NCI-H510A (cell line): ENCODE data around the gene PARS2.

Experiments used
- DNase-seq: peaks from one replicate; lab custom pipeline; 2025; lab: John Stamatoyannopoulos, UW

The PARS2 gene

DNA sequence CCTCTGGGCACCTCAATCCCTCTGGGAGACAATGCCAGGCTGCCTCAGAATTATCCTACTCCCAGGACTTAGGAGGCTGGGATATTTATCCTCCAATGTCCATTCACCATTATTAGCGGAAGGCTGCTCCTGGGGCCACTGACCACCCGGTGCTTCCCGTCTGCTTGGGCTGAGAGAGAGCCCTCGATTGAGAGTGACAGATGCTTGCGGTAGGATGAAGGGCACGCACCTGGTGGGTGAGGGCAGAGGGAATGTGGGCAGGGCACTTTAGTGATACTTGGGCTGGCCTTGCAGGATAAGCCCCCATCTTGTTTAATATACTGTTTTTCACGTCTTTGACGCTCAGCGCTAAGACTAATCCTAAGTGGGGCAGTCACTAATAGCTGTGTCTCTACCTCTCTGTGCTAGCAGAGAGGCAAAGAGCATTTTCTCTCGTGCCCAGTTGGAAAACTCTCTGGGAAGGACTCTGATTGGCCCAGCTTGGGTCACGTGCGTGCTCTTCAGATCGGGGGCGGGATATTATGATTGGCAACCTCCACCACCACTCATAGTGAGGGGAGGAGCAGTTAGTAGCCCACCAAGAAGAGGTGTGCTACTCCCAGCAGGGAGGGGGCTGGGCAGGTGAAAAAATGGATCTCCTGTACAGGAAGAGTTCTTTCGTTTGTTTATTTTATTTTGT is 10.6 kb upstream of the PARS2 start:
- peak; percentile 46 for DNase-seq

- DNase-seq = no peak
Measured at GRCh38 chr1:54772951-54773350, 8.6 kb upstream of the PARS2 start.

GRCh38 chr1:54768093-54768492 is 3.8 kb upstream of the PARS2 start:
- no peak for DNase-seq

GRCh38 chr1:54767526-54767925 is 3.2 kb upstream of the PARS2 start:
- no peak for DNase-seq

GRCh38 chr1:54766726-54767125 is 2.4 kb upstream of the PARS2 start:
- DNase-seq = no peak

- DNase-seq = no peak
Measured at GRCh38 chr1:54764922-54765561, 719 bp upstream of the PARS2 start.

- DNase-seq = no peak
Measured at GRCh38 chr1:54763816-54764132, 549 bp downstream of the PARS2 start.

- DNase-seq = no peak
Measured at GRCh38 chr1:54758678-54759348, 5.5 kb downstream of the PARS2 start.

GRCh38 chr1:54757833-54758232 is 6.5 kb downstream of the PARS2 start:
- DNase-seq = no peak

DNA sequence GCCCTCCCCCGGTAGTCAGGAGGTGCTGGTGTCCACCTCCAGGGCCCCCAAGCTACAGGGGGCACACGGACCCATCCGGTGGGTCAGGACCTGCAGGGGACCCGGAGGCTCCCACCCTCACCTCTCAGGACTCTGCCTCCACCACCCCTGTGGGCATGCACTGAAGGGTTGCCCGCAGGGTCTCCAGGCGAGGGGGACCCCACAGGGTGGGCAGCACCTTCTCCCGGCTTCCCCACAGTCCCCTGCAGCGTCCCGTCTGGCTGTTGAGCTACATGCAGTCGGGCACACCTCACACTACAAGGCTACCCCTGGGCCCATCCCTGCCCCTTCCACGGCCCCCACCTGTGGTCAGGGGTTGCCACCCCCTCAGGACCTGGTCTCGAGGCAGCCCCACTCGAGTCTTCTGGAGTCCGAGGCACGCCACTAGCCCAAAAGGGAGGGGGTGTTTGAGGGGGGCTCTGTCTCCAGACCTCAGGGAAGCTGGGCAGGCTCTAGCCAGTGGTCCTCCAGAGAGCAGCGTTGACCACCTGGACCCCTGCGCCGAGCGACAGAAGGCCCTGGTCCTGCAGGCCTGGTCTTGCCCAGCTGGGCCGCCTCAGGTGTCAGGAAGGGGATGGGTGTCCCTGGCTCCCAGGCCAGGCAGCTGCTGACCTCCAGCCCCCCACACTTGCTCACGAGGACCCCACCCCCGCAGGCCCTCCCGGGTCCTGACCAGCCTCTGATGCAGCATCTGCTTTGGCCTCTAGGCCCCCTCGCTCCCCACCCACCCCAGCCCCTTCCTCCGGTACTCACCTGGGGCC is 9.6 kb downstream of the PARS2 start:
- no peak for DNase-seq

DNA sequence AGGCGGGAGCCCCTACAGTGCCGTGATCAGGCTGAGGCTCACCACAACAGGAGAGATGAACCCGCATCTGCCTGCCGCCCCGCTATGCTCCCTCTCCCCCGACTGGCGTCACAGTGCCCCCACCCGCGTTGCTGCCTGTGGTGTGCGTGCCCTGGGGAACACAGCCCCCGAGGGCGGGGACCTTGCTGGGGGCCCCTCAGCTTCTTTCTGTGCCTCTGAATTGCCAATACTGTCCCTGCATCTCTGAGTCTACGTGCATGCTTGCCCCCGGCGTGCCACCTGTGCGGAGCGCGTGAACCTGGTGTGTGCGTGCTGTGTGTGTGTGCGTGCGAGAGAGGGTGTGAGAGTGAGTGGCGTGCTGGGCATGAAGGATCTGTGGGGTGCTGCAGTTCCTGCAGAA is 10.3 kb downstream of the PARS2 start:
- no peak for DNase-seq

DNA sequence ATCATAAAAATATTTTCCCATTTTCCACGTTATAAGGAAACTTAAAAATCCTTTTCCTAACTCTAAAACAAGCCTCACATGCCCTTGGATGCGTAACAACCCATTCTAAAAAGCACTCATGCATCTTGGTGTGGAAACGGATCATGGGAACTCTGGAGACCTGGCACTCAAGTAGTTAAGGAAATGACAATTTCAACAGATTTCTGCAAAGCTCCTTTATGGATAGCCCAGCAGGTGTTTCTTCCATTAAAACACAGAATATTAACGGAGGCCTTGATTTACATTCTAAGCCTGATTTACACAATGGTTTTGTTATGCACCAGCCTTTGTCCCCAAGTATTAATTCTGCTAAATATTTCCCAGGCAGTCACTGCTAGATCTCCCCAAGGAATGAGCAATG is 12.9 kb downstream of the PARS2 start:
- no peak for DNase-seq

DNA sequence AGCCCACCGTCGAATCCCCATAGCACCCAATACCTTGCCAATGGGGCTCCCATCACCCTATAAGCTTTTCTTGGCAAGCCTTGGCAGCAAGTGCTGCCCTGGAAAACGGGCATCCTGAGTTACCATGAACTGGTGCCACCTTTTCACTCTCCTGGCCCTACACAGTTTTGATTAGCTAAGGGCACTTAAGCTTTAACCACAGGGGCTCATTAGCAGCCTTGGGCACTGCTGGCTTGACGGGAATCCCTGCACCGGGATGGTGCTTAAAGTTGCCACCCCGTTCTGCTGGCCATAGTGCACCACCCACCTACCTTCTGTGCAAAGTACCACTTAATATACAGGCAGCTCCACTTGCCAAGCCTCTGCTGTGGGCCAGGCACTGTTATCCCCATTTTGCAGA is 13.7 kb downstream of the PARS2 start:
- no peak for DNase-seq

DNA sequence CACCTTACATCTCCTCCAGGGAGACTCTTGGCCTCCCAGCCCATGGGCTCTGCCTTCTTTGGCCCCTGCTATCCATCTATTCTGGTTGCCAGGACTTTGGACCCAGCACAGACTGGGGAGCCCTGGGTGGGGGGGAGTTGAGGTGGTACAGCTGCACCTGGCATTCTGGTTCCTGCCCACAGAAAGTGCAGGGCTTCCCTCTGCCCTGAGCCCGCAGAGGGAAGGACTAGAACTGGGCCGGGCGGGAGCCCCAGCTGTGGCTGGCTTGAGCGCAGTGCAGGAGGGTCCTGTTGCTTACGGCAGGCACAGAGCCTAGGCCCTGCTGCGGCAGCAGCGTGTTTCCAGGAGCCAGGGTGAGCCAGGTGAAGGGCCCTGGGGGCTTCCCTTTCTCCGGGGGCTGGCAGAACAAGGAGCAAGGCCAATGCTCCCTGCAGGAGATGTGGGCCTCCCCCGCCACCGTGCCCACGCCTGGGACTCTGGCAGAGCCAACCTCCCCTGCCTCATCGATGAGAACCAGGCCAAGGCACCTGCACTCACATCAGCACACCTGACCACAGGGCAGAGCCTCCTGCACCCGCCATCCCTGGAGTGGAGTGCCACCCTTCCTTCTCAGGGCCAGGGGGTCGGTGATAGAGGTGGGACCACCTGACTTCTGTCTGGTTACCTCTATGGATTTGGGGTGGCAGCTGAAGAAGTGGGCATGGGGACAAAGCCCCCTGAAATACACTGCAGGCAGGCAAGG is 16.1 kb downstream of the PARS2 start:
- no peak for DNase-seq

- DNase-seq = no peak
Measured at GRCh38 chr1:54745864-54746263, 18.5 kb downstream of the PARS2 start.

- no peak for DNase-seq
Measured at GRCh38 chr1:54745274-54745673, 19.0 kb downstream of the PARS2 start.

GRCh38 chr1:54744696-54745095 is 19.6 kb downstream of the PARS2 start:
- DNase-seq = no peak

- DNase-seq = no peak
Measured at GRCh38 chr1:54743416-54744226, 20.7 kb downstream of the PARS2 start.

DNA sequence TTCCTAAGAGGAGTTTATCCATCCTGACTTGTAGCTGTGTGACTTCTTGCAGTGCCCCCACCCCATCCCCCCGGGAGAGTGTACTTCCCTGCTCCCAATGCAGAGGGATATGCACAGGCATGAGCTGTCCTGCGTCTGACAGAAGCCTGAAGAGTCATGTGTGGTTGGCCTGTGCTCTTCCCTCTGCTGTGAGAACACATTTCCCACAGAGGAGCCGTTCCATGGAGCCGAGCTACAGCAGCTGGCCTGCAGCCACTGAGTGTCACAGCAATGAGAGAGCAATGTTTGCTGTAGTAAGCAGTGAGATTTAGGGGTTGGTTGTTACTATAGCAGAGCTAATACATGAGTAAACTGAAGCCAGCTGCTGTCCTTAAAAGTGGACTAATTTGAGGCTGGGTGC is 22.0 kb downstream of the PARS2 start:
- DNase-seq = no peak

GRCh38 chr1:54741531-54741930 is 22.8 kb downstream of the PARS2 start:
- DNase-seq = no peak

GRCh38 chr1:54738244-54738643 is 26.1 kb downstream of the PARS2 start:
- no peak for DNase-seq
